Measurements from ENCODE around the gene DOCK3.

DNA sequence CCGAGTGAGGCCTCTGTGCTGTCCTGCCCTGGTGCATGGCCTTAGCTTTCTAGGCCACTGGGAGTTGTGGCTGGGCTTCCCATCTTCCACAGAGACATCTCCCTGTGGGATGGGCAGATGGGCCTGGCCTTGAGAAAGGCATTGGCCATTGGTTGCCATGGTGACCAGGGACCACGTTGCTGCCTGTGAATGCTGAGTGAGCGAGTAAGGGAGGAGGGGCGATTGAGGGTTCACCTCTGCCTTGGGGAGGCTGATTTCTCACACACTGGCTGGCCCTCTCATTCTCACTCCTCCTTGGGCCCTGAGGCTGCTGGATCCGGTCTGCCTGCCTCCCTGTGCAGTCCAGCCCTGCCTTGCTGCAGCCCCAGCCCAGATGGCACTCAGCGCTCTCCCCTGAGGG lies 26.4 kb upstream of the DOCK3 start:
- TF ChIP-seq EP300 (IDR thresholded peaks at IDR 0.05): no peak
- TF ChIP-seq, protein P1, sequence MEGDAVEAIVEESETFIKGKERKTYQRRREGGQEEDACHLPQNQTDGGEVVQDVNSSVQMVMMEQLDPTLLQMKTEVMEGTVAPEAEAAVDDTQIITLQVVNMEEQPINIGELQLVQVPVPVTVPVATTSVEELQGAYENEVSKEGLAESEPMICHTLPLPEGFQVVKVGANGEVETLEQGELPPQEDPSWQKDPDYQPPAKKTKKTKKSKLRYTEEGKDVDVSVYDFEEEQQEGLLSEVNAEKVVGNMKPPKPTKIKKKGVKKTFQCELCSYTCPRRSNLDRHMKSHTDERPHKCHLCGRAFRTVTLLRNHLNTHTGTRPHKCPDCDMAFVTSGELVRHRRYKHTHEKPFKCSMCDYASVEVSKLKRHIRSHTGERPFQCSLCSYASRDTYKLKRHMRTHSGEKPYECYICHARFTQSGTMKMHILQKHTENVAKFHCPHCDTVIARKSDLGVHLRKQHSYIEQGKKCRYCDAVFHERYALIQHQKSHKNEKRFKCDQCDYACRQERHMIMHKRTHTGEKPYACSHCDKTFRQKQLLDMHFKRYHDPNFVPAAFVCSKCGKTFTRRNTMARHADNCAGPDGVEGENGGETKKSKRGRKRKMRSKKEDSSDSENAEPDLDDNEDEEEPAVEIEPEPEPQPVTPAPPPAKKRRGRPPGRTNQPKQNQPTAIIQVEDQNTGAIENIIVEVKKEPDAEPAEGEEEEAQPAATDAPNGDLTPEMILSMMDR (IDR thresholded peaks at IDR 0.05): no peak
- TF ChIP-seq POLR2A (IDR thresholded peaks at IDR 0.05): no peak
- TF ChIP-seq POLR2AphosphoS5 (IDR thresholded peaks at IDR 0.05): no peak
